Hepatocyte (in vitro differentiated cells): ENCODE data around the gene BMPR1A.
"Not testable (repeated sequence)": the region's sequence is repeated elsewhere in the genome, so short reads cannot be mapped to it uniquely, and the experiment has no call there.

Experiments
- CTCF ChIP-seq: fragments of 200-600 bp; sonication (generic); IDR thresholded peaks from 2 replicates; pipeline ENCODE4 v1.5.1; 2016; ENCODE audit warnings: antibody characterized with exemption, mild to moderate bottlenecking; ENCODE audit not compliant: poor library complexity
- EZH2 ChIP-seq: fragments of 200-600 bp; sonication (generic); IDR thresholded peaks from 2 replicates; pipeline ENCODE4 v1.6.1; 2016; ENCODE audit warnings: antibody characterized with exemption, mild to moderate bottlenecking, borderline replicate concordance
- EZH2phosphoT487 ChIP-seq: fragments of 200-600 bp; sonication (generic); IDR thresholded peaks from one replicate; pipeline ENCODE4 v1.6.1; 2018; ENCODE audit warnings: antibody characterized with exemption, mild to moderate bottlenecking, low read depth, moderate library complexity; ENCODE audit not compliant: unreplicated experiment, severe bottlenecking

- TF ChIP-seq CTCF, EZH2, EZH2phosphoT487: not testable (repeated sequence)
Measured at GRCh38 chr10:86853582-86853981, 97.2 kb downstream of the BMPR1A start.
